ENCODE data around the gene SFXN2.

The SFXN2 gene

DNA sequence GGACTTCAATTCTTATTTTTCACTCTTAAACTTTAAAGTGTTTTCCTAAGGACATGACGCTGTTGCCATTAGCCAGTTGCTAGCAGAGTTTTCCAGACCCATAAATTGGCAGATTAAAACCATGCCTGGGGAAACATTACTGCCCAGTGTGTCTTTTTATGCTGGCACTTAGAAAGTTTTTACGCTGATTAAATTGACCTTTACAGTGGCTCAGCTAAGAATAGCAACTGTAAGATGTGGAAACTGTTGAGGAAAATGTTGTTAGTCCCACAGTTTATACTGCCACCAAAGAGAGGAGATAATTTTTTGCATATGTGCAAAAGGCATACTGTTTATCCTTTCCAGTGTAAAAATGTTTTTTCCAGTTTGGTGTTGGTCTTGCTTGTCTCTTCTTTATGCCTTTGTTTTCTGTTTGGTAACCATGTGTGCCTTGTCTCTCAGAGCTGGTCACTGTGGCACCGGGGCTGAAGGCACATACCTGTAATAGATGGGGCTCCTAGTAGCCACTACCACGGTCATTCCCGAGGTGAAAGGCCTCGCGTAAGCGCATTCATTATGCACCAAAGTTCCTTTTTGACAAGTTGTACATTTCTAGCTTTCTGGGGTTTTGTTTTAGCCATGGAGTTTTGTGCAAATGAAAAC is 77.4 kb downstream of the SFXN2 start:
- Histone ChIP-seq H2BK5ac (ENCODE audit: low read depth, low read length, poor library complexity, severe bottlenecking) (no peak overlapping the region), H3K79me1 (replicated peaks; ENCODE audit: low read length, poor library complexity, severe bottlenecking) (peaks cover 37% of the 10 kb centered on the region), H3K14ac (ENCODE audit: low read length in 2 of 2) (no peak overlapping the region), H4K91ac (ENCODE audit: low read length) (no peak overlapping the region), H2AFZ (ENCODE audit: low read depth, low read length) (no peak overlapping the region), H3K9me3 (ENCODE audit: control insufficient read depth, low read length) (no peaks in the 10 kb centered on the region), H3K27ac (ENCODE audit: low read length, poor library complexity, severe bottlenecking) (no peak overlapping the region), H3K4ac (ENCODE audit: low read depth in 1 of 2, low read length in 2 of 2) (no peak overlapping the region), H3K9ac (ENCODE audit: low read length) (peak overlapping the region; percentile 69), H2AK5ac (ENCODE audit: low read length, severe bottlenecking) (no peak overlapping the region), H3K23ac (ENCODE audit: low read length in 2 of 2) (no peak overlapping the region), H2BK120ac (ENCODE audit: low read depth, low read length) (no peak overlapping the region), H3K18ac (ENCODE audit: low read depth in 1 of 2, low read length in 2 of 2) (no peak overlapping the region), H4K8ac (ENCODE audit: low read length) (no peak overlapping the region), H2BK15ac (ENCODE audit: low read depth, poor library complexity, severe bottlenecking) (no peak overlapping the region), H3K36me3 (ENCODE audit: control insufficient read depth in 1 of 2, insufficient read depth in 2 of 2, low read depth in 1 of 2, low read length in 2 of 2) (peaks cover 3 to 26% of the 10 kb centered on the region in 2 experiments), H3K27me3 (ENCODE audit: control insufficient read depth in 1 of 2, insufficient read depth in 1 of 2, low read length in 2 of 2) (no peaks in the 10 kb centered on the region), H3K4me3 (ENCODE audit: insufficient read depth in 1 of 2, low read depth in 1 of 2, low read length in 2 of 2) (no peak overlapping the region), H3K4me2 (ENCODE audit: low read length, poor library complexity, severe bottlenecking) (no peak overlapping the region), H3K4me1 (ENCODE audit: control insufficient read depth, insufficient read depth, low read depth, low read length) (peaks cover 3% of the 10 kb centered on the region), H2BK12ac (ENCODE audit: low read length in 2 of 2) (no peak overlapping the region)
- DNase-seq, result peak; percentile 56
- WGBS, result 87% methylated on average over 7 of the region's 8 CpGs
